Measurements from ENCODE around the gene KATNB1. TPM values are rescaled to one million over a fixed set of nuclear protein-coding genes. Genes with fewer than 3 reads are reported as not detected.

Gene KATNB1
- total RNA-seq, 1 experiment from 2014 or later = 20.2 TPM

GRCh38 chr16:57749101-57749692 is 13.6 kb downstream of the KATNB1 start:
- in situ Hi-C loops (cut with HindIII; ENCODE audit: low pct_unique_long_range_greater_than_20kb, low sequenced_read_pairs) = no loop called here
- DNase-seq (ENCODE audit: low read depth, low spot score) = no peak

- no peak for DNase-seq (ENCODE audit: low read depth, low spot score)
- in situ Hi-C loops (cut with HindIII; ENCODE audit: low pct_unique_long_range_greater_than_20kb, low sequenced_read_pairs) = no loop called here
Measured at GRCh38 chr16:57749856-57750452, 14.4 kb downstream of the KATNB1 start.

- DNase-seq (ENCODE audit: low read depth, low spot score) = no peak
- in situ Hi-C loops (cut with HindIII; ENCODE audit: low pct_unique_long_range_greater_than_20kb, low sequenced_read_pairs) = no loop called here
Measured at GRCh38 chr16:57750796-57751538, 15.4 kb downstream of the KATNB1 start.

- DNase-seq (ENCODE audit: low read depth, low spot score) = no peak
- in situ Hi-C loops (cut with HindIII; ENCODE audit: low pct_unique_long_range_greater_than_20kb, low sequenced_read_pairs) = no loop called here
Measured at GRCh38 chr16:57751539-57752202, 16.1 kb downstream of the KATNB1 start.

GRCh38 chr16:57752203-57752580 is 16.6 kb downstream of the KATNB1 start:
- no peak for DNase-seq (ENCODE audit: low read depth, low spot score)
- in situ Hi-C loops (cut with HindIII; ENCODE audit: low pct_unique_long_range_greater_than_20kb, low sequenced_read_pairs) = no loop called here

GRCh38 chr16:57752581-57753447 is 17.2 kb downstream of the KATNB1 start:
- in situ Hi-C loops (cut with HindIII; ENCODE audit: low pct_unique_long_range_greater_than_20kb, low sequenced_read_pairs) = no loop called here
- no peak for DNase-seq (ENCODE audit: low read depth, low spot score)

GRCh38 chr16:57753448-57754353 is 18.1 kb downstream of the KATNB1 start:
- no peak for DNase-seq (ENCODE audit: low read depth, low spot score)
- in situ Hi-C loops (cut with HindIII; ENCODE audit: low pct_unique_long_range_greater_than_20kb, low sequenced_read_pairs) = no loop called here

- in situ Hi-C loops (cut with HindIII; ENCODE audit: low pct_unique_long_range_greater_than_20kb, low sequenced_read_pairs) = no loop called here
Measured at GRCh38 chr16:57754354-57755060, 18.9 kb downstream of the KATNB1 start.

GRCh38 chr16:57755061-57755684 is 19.6 kb downstream of the KATNB1 start:
- no peak for DNase-seq (ENCODE audit: low read depth, low spot score)
- in situ Hi-C loops (cut with HindIII; ENCODE audit: low pct_unique_long_range_greater_than_20kb, low sequenced_read_pairs) = no loop called here

More at GRCh38 chr16:57754354-57755060, 18.9 kb downstream of the KATNB1 start:
- DNase-seq (ENCODE audit: low read depth, low spot score) = no peak

GRCh38 chr16:57755726-57756423 is 20.3 kb downstream of the KATNB1 start:
- DNase-seq (ENCODE audit: low read depth, low spot score) = no peak
- in situ Hi-C loops (cut with HindIII; ENCODE audit: low pct_unique_long_range_greater_than_20kb, low sequenced_read_pairs) = no loop called here

- DNase-seq (ENCODE audit: low read depth, low spot score) = no peak
- in situ Hi-C loops (cut with HindIII; ENCODE audit: low pct_unique_long_range_greater_than_20kb, low sequenced_read_pairs) = no loop called here
Measured at GRCh38 chr16:57756424-57757325, 21.1 kb downstream of the KATNB1 start.

- in situ Hi-C loops (cut with HindIII; ENCODE audit: low pct_unique_long_range_greater_than_20kb, low sequenced_read_pairs) = no loop called here
- DNase-seq (ENCODE audit: low read depth, low spot score) = peak; percentile 73
Measured at GRCh38 chr16:57757326-57757786, 21.8 kb downstream of the KATNB1 start.

- in situ Hi-C loops (cut with HindIII; ENCODE audit: low pct_unique_long_range_greater_than_20kb, low sequenced_read_pairs) = no loop called here
- DNase-seq (ENCODE audit: low read depth, low spot score) = no peak
Measured at GRCh38 chr16:57757883-57758282, 22.3 kb downstream of the KATNB1 start.
